GM03348 (cell line): ENCODE measurements around the gene LRRC10.

Experiments
- DNase-seq: peaks from one replicate; pipeline ENCODE4 v3.0.0; 2012; ENCODE audit warnings: low spot score

Gene LRRC10

GRCh38 chr12:69610729-69611128, at the start of gene LRRC10:
Gene LRRC10, minus strand, starts transcription at chr12:69610907. Its CDS starts 69 bp downstream, at chr12:69610838.
- no peak for DNase-seq

GRCh38 chr12:69660164-69660863, 49.6 kb upstream of the LRRC10 start:
- no peak for DNase-seq

DNA sequence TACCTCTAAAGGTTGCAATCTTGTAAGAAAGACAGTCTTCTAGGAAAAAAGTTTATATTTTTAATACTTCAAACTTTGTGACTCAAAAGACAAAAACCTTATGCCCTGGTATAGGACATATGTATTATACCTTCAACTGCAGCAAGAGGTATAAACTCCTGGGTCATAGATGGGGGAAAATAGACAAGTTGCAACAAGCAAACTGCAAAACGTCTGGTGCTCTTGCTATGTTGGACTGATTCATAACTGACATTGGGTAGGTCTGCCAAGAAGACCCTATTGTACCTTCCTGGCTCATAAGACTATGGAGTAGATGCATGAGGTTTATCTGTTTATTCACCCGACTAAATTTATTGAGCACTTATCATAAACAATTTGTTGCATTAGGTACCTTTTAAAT, 47.5 kb upstream of the LRRC10 start:
- no peak for DNase-seq

DNA sequence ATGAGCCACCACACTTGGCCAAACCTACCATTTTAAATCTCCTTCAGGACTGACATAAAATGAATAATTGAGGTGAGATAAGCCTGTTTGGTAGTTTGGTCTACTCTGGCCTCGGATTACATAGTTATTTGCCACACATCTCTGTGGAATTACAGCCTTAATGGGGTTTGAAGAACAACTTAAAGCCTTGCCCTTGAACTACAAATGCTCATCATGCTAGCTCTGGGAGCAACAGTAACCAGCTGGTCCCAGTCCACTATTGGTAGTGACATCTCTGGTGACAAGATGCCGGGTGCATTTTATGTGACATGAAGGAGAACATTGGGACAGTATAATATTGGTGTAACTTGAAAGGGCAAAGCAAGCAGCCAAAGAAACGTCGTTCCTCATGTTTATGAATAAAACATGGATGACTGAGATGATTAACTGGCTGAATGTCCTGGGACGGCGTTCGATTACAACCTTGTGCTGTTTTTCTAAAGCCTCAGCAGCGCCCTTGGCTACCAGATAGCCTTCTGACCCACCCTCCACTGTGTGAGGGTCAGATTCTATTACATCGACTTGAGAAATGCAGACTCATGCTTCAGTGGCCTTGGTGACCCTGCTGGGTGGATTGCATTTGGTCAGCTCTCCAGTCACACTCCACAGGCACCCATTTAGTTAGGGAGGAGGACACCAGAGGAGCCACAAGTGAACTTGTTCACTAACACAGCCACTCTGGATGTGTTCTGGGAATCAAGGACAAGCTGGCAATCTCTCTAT, 46.9 kb upstream of the LRRC10 start:
- DNase-seq: no peak

DNA sequence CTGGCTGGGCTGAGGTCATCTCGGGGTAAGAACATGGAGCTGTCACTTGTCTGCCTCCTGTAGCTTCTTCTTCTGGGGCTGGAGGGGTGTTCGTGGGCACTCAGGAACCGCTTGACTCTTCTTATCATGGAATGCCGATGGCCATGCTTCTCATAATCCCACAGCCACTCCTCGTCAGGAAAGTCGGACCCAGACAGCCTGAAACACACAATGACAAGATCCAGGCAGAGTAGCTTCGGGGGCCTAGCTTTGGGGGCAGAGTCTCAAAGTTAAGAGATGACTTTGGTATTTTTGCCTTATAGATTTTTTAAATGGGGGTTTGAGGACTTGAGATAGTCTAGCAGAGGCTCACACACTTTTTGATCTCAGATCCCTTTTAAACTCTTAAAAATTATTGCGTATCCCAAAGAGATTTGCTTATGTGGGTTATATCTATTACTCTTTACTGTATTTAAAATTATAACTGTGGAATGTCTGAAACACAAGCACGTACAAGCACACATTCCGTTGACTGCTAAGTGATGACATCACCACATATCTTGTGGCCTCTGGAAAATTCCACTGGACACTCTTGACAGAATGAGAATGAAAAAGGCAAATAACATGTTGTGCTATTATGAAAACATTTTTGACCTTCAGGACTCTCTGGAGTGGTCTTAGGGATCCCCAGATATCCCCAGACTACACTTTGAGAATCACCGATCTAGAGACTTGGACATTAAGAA, 45.1 kb upstream of the LRRC10 start:
- DNase-seq: peak; percentile 82

- DNase-seq: no peak
These were observed 43.0 kb upstream of the LRRC10 start for GRCh38 chr12:69653703-69654102.

DNA sequence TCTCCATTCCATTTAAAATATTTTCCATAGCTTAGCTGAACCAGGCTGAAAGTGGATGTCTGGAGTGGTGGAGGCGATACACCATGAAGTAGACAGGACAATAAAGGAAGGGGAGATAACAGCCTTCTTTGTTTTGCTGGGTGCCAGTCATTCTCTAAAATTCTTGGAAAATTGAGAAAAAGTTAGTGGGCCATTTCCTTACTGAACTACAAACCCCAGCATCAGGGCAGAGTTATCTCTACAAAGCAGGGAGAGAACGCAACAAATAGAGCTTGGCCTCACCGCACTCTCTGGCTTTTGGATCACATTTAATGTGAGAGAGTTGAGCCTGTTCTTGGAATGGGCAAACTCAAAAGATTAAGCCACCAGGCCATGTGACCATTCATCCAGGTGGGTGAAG, 41.2 kb upstream of the LRRC10 start:
- no peak for DNase-seq

DNA sequence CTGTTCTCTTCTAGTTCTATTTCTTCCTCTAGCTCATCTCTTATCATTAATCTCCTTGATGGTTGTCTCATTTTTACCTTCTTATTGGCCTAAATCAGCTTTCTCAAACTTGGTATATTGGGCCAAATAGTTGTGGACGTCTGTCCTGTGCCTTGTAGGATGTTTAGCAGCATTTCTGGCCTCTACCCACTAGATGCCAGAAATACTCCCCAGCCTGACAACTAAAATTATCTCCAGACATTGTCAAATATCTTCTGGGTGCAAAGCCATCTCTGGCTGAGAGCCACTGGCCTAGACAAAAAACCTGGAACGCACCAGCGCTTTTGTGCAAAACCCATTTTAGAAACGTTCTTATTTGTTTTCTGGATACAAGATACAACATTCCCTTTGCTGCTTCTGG, 38.8 kb upstream of the LRRC10 start:
- no peak for DNase-seq

DNA sequence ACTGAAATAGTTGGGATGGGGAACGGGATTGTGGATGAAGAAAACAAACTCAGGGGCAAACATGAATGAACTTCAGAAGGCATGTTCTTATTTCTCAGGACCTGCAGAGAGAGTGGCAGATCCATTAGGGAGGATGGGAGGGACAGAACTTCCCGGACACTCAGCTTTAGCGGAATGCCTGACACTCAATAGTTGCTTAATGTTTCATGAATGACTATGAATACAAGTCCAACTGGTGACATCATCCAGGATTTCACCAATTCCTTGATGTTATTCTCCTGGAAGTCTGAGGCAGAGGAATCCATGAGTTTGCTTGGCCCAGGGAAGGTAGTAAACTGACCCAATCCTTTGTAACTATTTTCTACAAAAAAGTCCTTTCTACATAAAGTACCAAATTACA, 37.8 kb upstream of the LRRC10 start:
- DNase-seq: peak; percentile 73

DNA sequence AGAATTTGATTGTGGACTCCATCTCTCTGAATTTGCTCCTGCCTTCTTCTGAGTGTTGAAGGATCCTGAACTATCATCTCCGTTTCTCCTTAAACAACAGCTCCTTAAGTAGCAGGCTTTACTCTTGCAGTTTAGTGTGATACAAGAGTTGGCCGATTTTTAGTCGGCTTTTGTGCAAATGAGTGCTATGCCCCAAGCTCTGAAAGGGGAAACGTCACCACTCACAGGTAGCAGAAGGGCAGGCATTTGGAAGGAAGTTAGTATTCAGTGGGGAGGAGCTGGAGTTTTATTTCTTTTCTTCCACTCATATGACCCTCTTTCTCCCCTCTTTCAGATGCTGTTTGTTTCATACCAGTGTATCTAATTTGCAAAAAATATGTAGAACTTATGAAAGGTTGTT, 36.5 kb upstream of the LRRC10 start:
- DNase-seq: no peak

- peak; percentile 74 for DNase-seq
These were observed 34.3 kb upstream of the LRRC10 start for GRCh38 chr12:69645031-69645430.

GRCh38 chr12:69644511-69644910, 33.8 kb upstream of the LRRC10 start:
- no peak for DNase-seq

- no peak for DNase-seq
These were observed 31.8 kb upstream of the LRRC10 start for GRCh38 chr12:69642531-69642930.

DNA sequence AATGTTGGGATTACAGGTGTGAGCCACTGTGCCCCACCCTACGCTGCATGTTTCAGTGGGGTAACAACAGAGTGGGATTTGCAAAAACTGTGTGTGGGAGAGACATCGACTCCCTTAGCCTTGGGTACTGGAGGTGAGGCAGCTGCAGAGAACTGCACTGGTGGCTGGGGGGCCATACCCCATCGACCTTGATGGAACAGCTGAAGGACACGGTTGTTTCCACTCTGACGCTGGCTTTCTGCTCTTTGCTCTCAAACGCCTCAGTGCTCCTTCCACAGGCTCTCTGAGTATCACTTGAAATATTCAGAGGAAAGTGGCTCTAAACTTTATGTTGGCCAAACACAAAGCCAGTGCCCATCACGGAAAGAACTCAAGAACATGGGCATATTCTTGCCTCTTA, 30.8 kb upstream of the LRRC10 start:
- no peak for DNase-seq

- DNase-seq: peak; percentile 89
These were observed 28.8 kb upstream of the LRRC10 start for GRCh38 chr12:69639400-69640016.

GRCh38 chr12:69633061-69633460, 22.4 kb upstream of the LRRC10 start:
- DNase-seq: no peak

DNA sequence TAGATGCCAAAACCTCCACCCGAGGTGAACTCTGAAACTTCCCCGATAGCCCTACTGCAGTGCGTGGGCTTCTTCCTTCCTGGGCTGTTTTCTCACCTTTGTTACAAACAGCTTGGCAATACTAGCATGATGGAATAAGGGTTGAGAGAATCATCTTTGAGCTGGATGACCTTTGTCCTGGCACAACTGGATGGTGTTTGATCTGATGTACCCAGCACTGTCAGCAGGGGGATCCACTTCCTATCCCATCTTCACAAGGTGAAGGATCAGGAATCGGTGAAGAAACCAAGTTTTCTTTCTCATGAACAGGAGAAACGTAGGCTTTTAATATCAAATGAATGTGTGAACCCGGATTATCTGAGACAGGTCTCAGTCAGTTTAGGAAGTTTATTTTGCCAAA, 19.5 kb upstream of the LRRC10 start:
- DNase-seq: peak; percentile 21

- DNase-seq: no peak
These were observed 16.8 kb upstream of the LRRC10 start for GRCh38 chr12:69627501-69627900.

DNA sequence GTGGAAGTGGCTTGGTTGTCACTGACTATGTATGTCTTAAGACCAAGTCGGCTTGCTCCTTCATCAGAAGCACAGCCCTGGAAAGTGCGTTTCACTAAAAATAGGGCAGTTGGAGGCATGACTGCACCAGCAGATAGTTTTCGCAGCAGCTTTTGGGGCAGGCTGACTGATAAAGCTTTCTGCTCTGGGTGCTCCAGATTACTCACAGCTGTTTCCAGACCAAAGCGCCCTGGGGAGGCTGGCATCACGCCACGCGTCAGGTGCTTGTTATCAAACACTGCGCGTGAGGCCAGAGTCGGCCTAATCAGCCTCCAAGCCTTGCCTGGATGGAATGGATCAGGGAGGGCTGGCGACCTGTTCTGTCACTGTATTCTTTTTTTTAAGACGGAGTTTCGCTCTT, 13.3 kb upstream of the LRRC10 start:
- DNase-seq: no peak

GRCh38 chr12:69621551-69621950, 10.8 kb upstream of the LRRC10 start:
- no peak for DNase-seq

- no peak for DNase-seq
These were observed 10.2 kb upstream of the LRRC10 start for GRCh38 chr12:69620921-69621320.

DNA sequence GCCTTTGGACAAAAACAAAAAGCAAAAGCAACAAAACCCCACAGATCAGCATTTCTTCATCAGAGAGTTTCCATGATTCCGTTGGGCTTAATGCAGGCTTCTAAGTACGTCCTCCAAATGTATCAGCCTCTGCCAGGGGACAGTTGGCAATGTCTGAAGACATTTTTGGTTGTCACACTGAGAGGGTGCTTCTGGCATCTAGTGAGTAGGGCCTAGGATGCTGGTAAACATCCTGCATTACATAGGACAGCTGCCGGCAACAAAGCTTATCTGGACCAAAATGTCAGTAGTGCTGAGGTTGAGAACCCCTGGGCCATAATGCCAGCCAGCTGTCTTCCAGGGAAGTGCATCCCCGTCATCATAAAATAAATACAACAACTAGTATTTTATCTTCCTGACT, 9.4 kb upstream of the LRRC10 start:
- DNase-seq: no peak

DNA sequence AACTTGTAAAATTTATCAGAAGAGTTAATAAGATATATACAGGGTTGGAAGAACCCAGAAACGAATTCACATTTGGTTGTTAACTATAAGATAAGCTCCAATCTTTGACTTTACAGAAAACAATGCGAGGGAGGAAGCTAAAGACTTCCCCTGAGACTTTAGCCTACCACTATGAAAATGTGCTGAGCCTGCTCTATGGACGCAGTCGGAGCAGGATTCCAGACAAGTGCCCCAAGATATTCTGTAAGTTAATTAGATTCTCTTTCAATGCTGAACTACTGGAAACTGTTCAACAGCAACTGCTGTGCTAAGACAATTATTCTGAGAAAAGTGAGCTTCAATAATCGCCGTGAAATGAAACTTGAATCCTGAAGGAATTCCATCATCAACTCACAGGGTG, 8.3 kb upstream of the LRRC10 start:
- DNase-seq: no peak
